OCI-LY7 (cell line): ENCODE data around the gene SPOCK1.

Source experiments
- EZH2phosphoT487 ChIP-seq: fragments of 200-600 bp; sonication (generic); IDR thresholded peaks from 2 replicates; pipeline ENCODE4 v1.6.1; 2018; ENCODE audit warnings: low read depth, borderline replicate concordance, mild to moderate bottlenecking, mixed run types, antibody characterized with exemption, low read length, moderate library complexity, mixed read lengths
- TF ChIP-seq, protein P1 (sequence below): fragments of 200-600 bp; sonication (generic); conservative IDR thresholded peaks from 2 replicates; pipeline ENCODE4 v1.5.1; 2014; ENCODE audit warnings: mild to moderate bottlenecking, antibody characterized with exemption, low read length, moderate library complexity, mixed read lengths

DNA sequence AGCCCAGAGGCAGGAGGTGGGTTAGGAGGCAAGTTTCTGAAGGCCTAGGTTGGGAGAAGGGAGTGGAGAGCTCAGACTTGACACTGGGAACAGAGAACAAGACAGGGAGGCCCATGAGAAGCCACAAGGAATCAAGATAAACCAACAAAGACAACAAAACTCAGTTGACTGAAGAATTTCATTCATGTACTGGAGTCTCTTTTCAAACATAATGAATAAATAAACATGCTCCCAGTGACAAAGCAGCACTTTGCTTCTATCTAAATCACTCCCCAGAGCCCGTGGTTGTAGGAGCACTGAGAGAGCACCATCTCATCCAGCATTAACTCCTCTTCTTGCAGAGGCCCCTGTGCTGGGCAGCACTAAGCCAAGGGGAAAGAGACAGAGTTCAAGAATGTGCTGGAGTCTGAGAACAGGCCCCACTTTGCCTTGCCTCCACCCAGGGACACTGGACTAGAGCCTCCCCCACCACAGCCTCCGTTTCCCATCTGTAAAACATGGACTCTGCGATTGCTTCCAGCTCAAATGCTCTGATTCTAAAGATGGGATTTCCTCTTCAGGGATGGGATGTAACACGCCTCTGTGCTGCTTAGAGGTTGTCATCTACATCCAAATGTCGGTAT is 282.0 kb downstream of the SPOCK1 start:
- TF ChIP-seq, protein P1, sequence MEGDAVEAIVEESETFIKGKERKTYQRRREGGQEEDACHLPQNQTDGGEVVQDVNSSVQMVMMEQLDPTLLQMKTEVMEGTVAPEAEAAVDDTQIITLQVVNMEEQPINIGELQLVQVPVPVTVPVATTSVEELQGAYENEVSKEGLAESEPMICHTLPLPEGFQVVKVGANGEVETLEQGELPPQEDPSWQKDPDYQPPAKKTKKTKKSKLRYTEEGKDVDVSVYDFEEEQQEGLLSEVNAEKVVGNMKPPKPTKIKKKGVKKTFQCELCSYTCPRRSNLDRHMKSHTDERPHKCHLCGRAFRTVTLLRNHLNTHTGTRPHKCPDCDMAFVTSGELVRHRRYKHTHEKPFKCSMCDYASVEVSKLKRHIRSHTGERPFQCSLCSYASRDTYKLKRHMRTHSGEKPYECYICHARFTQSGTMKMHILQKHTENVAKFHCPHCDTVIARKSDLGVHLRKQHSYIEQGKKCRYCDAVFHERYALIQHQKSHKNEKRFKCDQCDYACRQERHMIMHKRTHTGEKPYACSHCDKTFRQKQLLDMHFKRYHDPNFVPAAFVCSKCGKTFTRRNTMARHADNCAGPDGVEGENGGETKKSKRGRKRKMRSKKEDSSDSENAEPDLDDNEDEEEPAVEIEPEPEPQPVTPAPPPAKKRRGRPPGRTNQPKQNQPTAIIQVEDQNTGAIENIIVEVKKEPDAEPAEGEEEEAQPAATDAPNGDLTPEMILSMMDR: no peak
- no peak for TF ChIP-seq EZH2phosphoT487
